HG03469 (cell line): Measurements from ENCODE around the gene AKIRIN1.
"Not testable (repeated sequence)": the region's sequence is repeated elsewhere in the genome, so short reads cannot be mapped to it uniquely, and the experiment has no call there.

ENCODE experiments used
- ATAC-seq: cut with Tn5 transposase; IDR thresholded peaks from one replicate; pipeline ENCODE4 v1.9.1; 2021; ENCODE audit warnings: mild to moderate bottlenecking, moderate library complexity, moderate number of reproducible peaks; ENCODE audit not compliant: unreplicated experiment

The AKIRIN1 gene

DNA sequence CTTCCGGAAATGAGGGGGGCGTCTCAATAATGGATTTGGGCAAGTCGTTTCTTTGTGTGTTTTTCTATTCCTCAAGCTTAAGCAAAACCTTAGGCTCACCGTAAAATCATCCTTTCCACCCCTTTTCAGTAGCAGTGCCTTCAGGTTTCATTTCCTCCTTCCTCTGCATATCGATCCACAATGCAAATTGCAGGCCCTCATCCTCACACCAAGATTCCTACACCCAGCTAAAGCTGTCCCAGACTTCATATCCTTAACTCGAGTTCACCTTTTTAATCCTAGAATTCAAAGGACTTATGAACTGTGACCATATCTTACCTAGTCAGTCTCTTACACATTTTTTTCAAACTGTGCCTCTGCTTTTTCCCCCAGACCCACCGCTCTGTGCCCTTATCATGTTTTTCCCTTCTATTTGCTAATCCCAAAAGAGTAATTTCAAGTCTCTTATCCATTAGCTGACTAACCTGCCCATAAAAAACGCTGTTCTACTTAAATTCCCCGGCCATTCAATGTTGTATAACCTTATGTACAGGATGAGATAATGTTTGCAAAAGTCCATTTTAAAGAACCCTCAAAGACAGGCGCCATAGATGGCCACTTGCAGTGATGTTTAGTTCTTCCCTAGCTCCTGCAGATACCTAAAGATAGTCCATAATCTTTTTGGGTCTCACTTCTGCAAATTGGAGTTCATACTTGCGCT lies 1.5 kb downstream of the AKIRIN1 start:
- no peak for ATAC-seq

DNA sequence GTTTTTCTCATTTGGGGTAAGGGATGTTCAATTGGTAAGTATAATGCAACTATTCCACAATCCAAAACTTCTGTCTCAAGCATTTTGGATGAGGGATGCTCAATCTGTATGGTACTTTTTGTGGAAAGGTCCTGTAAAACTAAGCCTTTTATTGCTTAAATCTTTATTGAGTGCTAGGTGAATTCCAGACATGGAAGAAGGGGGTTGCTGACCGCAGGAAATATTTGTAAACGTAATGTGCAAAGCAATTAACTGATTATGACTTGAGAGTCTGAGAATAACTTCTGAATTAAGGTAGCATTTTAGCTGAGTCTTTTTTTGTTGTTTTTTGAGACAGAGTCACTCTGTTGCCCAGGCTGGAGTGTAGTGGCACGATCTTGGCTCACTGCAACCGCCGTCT lies 3.1 kb downstream of the AKIRIN1 start:
- ATAC-seq = no peak

DNA sequence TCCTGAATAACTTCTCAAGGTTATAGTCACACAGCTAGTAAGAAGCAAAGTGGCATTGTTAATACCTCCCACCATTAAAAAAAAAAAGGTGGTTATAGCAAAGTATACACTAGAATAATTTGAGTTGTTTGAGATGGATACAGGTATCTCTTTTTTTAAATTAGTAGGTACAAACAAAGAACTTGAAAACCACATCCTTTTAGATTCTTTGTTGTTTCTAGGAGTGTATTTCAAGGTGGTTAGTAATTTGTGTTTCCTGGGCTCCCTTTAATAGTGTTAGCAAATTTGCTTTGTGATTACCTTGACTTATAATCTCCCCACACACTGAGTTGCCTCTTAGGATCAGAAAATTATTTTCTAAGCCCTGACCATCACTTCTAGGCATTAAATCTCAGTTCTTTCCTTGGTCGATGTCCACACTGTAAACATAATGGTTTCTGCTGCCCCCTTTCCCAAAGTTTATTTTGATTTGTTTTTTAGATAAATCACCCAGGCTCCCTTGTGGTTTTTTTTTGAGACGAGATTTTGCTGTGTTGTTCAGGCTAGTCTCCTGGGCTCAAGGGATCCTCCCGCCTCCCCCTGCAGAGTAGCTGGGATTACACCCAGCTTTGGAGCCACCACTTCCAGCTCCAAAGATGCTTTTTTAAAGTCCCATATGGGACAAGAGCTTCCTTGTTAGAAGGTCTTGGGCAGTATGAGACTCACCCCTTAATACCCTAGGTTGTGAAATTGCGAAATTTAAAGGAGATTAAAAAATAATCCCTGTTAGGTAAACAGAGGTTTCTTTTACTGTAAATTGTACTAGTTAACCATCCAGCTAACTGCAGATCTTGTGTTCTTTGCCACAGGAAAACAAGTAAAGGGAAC lies 6.2 kb downstream of the AKIRIN1 start:
- no peak for ATAC-seq

DNA sequence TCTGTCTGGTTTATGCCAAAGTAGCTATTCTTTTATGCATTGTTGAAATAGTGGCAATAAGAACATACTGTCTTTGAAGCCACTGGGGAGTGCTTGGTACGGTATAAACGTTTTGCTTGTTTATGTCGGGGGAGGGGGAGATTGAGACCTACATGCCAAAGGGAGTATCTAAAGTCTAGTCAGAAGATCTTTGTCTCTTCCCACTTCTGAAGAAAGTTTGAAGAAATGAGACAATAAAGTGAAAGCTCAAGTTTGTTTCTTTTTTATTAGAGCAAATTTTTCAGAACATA lies 6.8 kb downstream of the AKIRIN1 start:
- ATAC-seq = no peak

DNA sequence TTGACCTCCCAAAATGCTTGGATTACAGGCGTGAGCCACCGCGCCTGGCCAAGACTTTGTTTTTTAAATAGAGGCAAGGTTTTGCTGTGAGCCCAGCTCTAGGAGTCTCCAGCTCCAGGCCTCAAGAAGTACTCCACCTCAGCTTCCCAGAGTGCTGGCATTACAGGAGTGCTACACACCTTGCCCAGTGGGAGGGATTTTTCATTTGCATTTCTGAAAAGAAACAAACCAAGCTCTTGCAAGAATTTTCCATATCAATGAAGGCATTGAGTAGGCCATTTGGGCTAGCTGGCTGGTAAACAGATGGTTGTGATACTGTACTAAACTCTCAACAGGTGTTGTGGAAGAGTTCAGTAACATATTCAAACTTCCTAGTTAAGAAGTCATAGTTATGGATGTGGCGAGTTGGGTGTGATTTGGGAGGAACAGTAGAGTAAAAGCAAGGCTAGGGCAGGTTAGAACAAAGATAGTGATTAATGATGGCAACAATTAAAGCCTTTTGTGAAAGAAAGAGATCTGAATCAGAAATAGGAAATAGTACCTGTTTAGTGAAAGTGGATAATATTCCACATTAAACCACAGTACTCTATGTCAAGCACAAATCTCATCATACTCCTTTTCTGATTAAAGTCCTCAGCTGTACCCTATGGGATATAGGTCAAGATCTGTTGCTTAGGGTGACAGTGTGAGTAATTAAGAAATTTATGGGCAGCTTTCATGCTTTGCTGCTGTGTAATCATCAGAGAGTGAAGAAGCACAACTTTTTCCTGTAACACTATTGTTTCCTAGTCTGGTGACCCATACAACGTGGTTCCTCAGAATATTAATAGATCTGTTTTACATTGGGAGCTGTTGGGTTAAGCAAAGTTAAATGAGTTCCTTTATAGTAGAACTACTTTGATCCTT lies 10.7 kb downstream of the AKIRIN1 start:
- no peak for ATAC-seq

DNA sequence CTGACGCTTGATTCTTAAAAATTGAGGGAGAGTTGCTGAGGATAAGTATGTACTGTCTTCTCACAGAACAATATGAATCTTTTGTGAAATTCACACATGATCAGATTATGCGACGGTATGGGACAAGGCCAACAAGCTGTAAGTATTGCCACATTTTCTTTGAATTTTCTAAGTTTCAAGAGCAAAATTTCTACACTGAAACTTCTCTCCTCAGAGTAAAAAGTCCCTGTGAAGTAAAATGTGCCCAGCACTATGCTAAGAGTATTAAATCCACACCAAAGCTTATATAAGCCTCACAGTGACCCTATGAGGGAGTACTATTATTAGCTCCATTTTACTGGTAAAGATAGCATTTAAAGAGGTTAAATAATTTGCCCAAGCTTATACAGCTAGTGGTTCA lies 12.2 kb downstream of the AKIRIN1 start:
- no peak for ATAC-seq

DNA sequence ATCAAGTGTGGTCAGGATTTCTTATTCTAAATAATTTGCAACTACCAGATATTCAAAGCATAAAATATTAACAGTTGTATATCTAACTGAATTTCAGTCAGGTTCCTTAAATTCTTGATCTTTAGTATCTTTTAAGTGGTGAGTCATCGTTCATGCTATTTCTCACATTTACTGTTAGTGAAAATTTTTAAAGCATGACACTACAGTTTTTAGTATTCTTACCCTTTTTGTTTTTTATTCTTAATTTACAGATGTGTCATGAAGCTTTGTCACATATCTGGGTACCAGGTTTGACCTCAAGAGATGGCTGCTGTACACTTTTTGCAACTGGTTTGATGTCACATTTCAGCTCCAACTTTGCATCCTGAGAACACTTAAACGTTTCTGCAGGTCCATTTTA lies 12.7 kb downstream of the AKIRIN1 start:
- ATAC-seq = no peak

DNA sequence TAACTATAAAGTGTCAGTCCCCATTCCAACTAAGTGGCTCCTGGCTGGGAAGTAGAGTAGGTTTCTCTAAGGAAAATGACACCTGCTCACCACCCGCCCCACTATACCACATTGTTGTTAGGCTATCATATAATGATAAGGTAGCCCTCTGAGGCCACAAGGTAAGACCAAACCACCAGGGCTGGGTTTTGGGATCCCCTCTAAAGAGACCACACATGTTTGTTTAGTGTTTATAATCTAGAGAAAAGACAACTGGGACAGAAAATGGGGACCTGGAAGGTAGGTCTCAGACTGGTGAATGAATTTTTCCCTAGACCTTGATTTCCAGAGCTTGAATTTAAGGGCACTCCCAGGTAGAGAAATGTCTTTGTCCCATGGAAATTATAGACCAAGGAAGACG lies 15.2 kb downstream of the AKIRIN1 start:
- no peak for ATAC-seq

DNA sequence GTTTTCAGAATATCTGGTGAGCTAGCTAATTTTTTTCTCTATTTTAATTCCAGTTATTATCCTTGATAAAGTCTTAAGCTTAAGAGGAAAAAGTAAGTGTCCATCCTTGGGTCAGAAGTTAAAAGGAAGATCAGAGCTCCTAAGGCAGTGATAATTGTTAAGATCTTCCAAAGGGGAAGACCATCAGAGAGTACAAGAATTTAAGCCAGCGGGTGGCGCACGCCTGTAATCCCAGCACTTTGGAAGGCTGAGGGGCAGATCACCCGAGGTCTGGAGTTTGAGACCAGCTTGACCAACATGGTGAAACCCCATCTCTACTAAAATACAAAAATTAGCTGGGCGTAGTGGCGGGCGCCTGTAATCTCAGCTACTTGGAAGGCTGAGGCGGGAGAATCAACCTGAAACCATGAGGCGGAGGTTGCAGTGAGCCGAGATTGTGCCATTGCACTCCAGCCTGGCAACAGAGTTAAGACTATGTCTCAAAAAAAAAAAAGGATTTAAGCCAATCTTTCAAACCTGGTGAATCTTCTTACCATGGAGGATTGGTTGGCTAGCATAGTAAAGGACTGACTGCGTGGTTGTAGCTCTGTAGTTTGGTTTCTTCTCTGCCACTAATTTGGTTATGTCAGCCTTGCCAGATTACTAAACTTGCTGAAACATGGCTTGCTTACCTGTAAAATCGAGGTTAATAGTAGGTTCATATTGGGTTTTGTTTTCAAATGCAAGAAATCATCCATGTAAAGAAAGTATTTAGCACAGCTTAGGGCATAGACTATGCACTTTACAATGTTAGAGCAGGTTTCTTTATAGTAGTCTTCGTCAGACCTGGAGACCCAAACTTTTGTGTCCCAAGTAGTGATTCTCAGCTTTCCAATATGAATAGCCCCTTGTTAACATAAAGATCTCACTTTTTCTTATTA lies 15.9 kb downstream of the AKIRIN1 start:
- ATAC-seq = no peak

DNA sequence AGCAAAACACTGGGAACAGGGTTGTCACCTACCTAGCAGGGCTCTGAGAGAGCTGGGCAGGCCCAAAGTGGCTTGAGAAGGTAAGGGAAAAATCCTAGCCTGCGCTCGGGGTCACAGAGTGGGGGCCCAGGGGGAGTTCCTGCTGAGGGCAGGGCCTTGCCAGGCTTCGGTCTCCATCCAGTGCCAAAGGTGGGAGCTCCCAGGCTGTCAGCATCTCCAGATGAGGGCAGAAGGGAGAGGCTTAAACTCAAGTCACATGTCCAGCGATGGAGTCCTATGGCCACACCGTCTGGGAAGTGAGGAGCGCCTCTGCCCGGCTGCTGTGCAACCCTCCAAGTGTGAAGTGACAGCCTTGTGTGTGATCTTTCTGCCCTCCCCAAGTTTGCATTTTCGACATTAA lies 23.9 kb downstream of the AKIRIN1 start:
- not testable (repeated sequence) for ATAC-seq

DNA sequence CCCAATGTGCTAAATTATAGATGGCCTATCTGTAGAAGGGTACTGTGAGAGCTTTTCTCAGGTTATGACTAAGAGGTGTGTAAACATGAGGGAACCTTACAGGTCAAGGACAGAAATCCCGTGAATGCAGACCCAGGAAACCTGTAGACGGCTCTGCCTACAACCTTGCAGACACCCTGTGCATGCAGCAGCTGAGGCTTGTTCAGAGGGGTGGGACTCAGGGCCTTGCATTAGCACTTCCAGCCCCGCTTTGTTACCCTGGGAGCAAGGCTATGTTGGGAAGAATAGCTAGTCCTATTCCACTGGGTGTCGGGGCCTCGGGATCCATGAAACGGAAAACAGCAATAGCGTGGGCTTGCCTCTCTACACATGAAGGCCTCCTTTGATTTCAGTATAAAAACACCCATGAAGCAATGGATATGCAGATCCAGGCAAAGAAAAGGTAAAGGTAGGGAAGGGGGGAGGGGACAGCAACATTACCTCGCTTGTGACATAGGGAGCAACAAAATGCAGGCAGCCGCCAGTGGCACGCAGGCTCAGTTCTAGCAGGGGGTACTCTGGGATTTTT lies 25.6 kb downstream of the AKIRIN1 start:
- no peak for ATAC-seq

DNA sequence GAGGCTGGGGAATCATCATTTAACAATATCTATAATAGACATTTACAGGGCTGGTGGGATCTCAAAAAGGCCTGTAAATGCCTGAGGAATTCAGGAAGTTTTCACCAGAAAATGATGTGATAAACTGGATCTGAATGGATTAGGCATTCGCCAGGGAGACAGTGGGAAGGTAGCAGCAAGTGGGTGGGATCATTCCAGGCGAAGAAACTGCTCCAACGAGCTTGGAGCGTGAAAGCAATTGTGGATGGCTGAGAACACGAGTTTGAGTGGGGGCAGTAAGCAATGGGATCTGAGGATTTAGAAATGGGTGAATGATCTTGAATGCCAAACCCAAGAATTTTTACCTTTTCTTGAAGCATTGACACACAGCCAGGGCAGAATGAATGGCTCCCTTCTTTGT lies 26.2 kb downstream of the AKIRIN1 start:
- no peak for ATAC-seq

DNA sequence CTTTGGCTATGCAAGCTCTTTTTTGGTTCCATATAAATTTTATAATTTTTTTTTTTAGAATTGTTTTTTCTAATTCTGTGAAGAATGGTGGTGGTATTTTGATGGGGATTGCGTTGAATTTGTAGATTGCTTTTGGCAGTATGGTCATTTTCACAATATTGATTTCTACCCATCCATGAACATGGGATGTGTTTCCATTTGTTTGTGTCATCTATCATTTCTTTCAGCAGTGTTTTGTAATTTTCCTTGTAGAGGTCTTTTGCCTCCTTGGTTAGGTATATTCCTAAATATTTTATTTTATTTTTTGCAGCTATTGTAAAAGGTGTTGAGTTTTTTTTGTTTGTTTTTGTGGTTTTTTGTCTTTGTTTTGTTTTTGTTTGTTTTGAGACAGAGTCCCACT lies 29.4 kb downstream of the AKIRIN1 start:
- ATAC-seq = not testable (repeated sequence)

DNA sequence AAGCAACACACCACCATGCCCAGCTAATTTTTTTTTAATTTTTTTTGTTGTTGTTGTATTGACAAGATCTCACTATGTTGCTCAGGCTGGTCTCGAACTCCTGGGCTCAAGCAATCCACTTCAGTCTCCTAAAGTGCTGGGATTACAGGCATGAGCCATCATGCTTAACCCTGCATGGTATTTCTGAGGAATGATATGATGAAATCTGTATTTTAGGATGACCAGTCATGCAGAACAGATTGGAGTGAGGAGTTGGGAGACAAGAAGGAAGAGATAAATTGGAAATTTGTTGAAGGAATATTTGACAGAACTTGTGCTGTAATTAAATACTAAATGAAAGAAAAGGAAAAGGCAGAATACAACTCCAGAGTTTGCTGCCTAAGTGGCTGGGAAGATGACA lies 30.4 kb downstream of the AKIRIN1 start:
- no peak for ATAC-seq

DNA sequence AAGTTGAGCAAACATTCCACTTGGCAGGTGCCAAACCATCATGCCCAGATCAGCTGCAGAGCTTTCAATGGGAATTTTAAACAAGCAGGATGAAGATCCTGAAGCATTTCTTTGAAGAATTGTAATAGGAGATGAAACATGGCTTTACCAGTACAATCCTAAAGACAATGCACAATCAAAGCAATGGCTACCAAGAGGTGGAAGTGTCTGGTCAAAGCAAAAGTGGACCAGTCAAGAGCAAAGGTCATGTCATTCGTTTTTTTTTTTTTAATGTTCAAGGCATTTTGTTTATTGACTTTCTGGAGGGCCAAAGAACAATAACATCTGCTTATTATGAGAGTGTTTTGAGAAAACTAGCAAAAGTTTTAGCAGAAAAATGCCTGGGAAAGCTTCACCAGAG lies 32.1 kb downstream of the AKIRIN1 start:
- no peak for ATAC-seq

DNA sequence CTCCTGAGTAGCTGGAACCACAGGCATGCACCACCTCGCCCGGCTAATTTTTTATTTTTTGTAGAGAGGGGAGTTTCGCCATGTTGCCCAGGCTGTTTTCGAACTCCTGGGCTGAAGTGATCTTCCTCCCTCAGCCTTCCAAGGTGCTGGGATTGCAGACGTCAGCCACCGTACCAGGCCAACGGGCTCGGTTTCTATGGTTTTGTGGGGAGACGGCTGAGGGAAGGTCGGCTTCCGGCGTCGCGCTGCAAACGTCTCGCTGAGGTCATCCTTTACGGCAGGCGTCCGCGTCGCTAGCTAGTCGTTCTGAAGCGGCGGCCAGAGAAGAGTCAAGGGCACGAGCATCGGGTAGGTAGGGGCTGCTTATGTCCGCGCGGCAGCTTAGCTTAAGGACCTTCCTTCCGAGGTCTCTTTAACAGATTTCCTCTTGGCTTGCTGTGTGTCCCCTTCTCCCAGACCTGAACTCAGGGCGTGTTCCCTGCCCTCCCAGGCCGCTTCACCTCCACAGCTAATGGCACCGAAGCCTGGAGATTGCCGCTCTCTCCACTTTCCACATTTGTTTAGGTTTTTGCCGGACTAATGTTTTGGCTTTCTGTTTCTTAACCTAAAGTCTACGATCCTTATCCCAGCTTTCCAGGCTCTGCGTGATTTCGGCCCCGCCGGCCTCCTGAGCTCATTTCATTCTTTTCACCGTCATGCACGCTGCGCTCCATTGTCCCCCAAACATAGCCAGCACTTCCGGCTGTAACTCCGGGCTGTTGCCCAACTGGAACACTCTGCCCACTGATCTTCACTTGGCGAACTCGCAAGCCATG lies 35.2 kb downstream of the AKIRIN1 start, which contains the start of gene NDUFS5:
TSS of gene NDUFS5 (plus strand) at position 300 of the 815 bp plus-strand sequence. CDS start 2,375 bp downstream, outside the sequence.
- peak; percentile 62 for ATAC-seq

DNA sequence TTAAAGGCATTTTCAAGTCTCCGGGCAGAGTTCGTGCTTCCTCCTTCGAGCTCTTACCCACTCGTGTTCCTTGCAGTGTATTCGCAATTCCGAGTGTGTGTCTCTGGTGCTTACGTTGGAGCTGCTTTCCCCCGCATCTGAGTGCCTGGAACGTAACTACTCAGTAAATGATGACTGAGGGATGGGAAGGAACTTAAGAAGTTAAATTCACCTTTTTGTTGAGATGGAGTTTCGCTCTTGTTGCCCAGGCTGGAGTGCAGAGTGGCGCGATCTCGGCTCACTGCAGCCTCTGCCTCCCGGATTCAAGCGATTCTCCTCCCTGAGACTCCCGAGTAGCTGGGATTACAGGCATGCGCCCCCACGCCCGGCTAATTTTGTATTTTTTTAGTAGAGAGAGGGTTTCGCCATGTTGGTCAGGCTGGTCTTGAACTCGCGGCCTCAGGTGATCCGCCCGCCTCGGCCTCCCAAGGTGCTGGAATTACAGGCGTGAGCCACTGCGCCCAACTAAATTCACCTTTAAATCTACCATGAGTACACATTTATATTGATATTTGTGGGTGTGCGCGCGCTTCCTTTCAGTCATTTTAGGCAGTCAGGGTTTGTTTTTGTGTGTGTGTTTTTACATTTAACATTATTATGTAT lies 35.9 kb downstream of the AKIRIN1 start:
- ATAC-seq = no peak

DNA sequence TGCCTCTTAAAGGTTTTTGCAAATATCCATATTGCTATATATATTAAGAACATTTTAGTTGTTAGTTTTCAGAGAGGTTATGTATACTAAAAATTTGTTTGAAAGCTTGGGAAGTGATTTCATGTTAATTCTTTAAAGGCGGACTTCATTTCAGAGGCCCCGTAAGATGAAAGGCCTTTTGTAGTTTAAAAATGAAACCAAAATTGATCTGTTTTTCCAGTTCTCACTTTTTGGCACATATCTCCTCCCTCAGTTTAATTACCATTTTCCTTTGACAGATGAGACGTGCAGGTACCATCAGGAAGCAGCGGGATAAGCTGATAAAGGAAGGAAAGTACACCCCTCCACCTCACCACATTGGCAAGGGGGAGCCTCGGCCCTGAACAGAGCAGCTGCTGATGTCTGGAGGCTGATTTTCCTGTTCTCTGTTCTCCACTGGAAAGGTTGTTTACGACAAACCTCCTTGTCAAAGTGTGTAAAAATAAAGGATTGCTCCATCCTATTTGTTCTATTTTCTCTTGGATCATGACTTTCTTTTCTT lies 43.1 kb downstream of the AKIRIN1 start:
- no peak for ATAC-seq
